GM18502 (cell line): ENCODE data around the gene PTCHD4.
"Not testable (repeated sequence)": the region's sequence is repeated elsewhere in the genome, so short reads cannot be mapped to it uniquely, and the experiment has no call there.

Experiments used
- ATAC-seq: cut with Tn5 transposase; IDR thresholded peaks from one replicate; pipeline ENCODE4 v1.9.1; 2021; ENCODE audit warnings: mild to moderate bottlenecking; ENCODE audit not compliant: unreplicated experiment, poor library complexity

The PTCHD4 gene

GRCh38 chr6:48111143-48111506, at the start of gene PTCHD4:
Gene PTCHD4 (minus strand): TSS chr6:48111197. CDS start chr6:48068957, 42,240 bp downstream.
- ATAC-seq, result no peak

GRCh38 chr6:48151142-48151541, 40.1 kb upstream of the PTCHD4 start:
- no peak for ATAC-seq

GRCh38 chr6:48150701-48151100, 39.7 kb upstream of the PTCHD4 start:
- ATAC-seq, result no peak

- ATAC-seq, result no peak
Measured at GRCh38 chr6:48147051-48147450, 36.1 kb upstream of the PTCHD4 start.

GRCh38 chr6:48144021-48144420, 33.0 kb upstream of the PTCHD4 start:
- no peak for ATAC-seq

- ATAC-seq, result no peak
Measured at GRCh38 chr6:48141975-48142374, 31.0 kb upstream of the PTCHD4 start.

- ATAC-seq, result no peak
Measured at GRCh38 chr6:48139818-48140614, 29.0 kb upstream of the PTCHD4 start.

GRCh38 chr6:48136856-48137255, 25.9 kb upstream of the PTCHD4 start:
- ATAC-seq, result no peak

- ATAC-seq, result no peak
Measured at GRCh38 chr6:48135323-48136084, 24.5 kb upstream of the PTCHD4 start.

GRCh38 chr6:48134246-48134645, 23.2 kb upstream of the PTCHD4 start:
- no peak for ATAC-seq

GRCh38 chr6:48123601-48124000, 12.6 kb upstream of the PTCHD4 start:
- ATAC-seq, result no peak

- not testable (repeated sequence) for ATAC-seq
Measured at GRCh38 chr6:48121983-48122749, 11.2 kb upstream of the PTCHD4 start.

- ATAC-seq, result no peak
Measured at GRCh38 chr6:48116699-48117645, 6.0 kb upstream of the PTCHD4 start.

- ATAC-seq, result no peak
Measured at GRCh38 chr6:48113130-48113529, 2.1 kb upstream of the PTCHD4 start.

GRCh38 chr6:48111575-48111974, 578 bp upstream of the PTCHD4 start:
- no peak for ATAC-seq

- no peak for ATAC-seq
Measured at GRCh38 chr6:48110436-48111142, 408 bp downstream of the PTCHD4 start.

GRCh38 chr6:48109944-48110343, 1.1 kb downstream of the PTCHD4 start:
- ATAC-seq, result no peak

- ATAC-seq, result not testable (repeated sequence)
Measured at GRCh38 chr6:48102476-48103195, 8.4 kb downstream of the PTCHD4 start.

GRCh38 chr6:48101290-48101689, 9.7 kb downstream of the PTCHD4 start:
- ATAC-seq, result peak; percentile 84
